Muscle of leg (tissue), 16 donors: ENCODE measurements around the gene RRH. TPM values are rescaled to one million over a fixed set of nuclear protein-coding genes. Genes with fewer than 3 reads are reported as not detected.
"Not testable (repeated sequence)": the region's sequence is repeated elsewhere in the genome, so short reads cannot be mapped to it uniquely, and the experiment has no call there.

ENCODE experiments used
- DNase-seq: peaks from one replicate; pipeline ENCODE4 v3.0.0; 2013
- H3K27ac ChIP-seq: one replicate; pipeline ENCODE4 v1.5.1; 2013; ENCODE audit warnings: mild to moderate bottlenecking, low read length, control low read depth
- H3K27me3 ChIP-seq: one replicate; pipeline ENCODE4 v1.6.1; 2013; ENCODE audit warnings: low read length; ENCODE audit not compliant: control insufficient read depth, insufficient read depth
- H3K36me3 ChIP-seq: one replicate; pipeline ENCODE4 v1.6.1; 2013; ENCODE audit warnings: low read length; ENCODE audit not compliant: control insufficient read depth, insufficient read depth
- H3K4me1 ChIP-seq: one replicate; pipeline ENCODE4 v1.6.1; 2013; ENCODE audit warnings: low read length; ENCODE audit not compliant: control insufficient read depth, insufficient read depth
- H3K4me3 ChIP-seq: one replicate; pipeline ENCODE4 v1.5.1; 2013; ENCODE audit warnings: low read length, control low read depth
- H3K9me3 ChIP-seq: replicated peaks from 2 replicates; pipeline ENCODE4 v1.6.1; 2013; ENCODE audit warnings: low read depth, low read length; ENCODE audit not compliant: control insufficient read depth
- WGBS: methylation state at CpG from one replicate; pipeline ENCODE4 v1.1.5; 2013; ENCODE audit warnings: missing lambda C conversion rate; ENCODE audit not compliant: insufficient coverage; 5-methylcytosine and 5-hydroxymethylcytosine counted together
- long read RNA-seq, 11 donors: transcript quantifications; one replicate each; lab custom pipeline, GENCODE V29; 2026
- polyA plus RNA-seq, 8 donors: library from polyadenylated mRNA; unstranded; fragments of 120-200 nt; gene quantifications; one replicate each; pipeline versions ENCODE4 v1.2.1 to v1.2.3, GENCODE V29; 2013; ENCODE audit warnings: inconsistent platforms in 1 of 8, low replicate concordance in 1 of 8; ENCODE audit not compliant: insufficient read length in 8 of 8, insufficient read depth in 1 of 8
- total RNA-seq: library from RNA; stranded (reverse); fragments of 120-200 nt; gene quantifications from one replicate; pipeline ENCODE4 v1.2.4, GENCODE V29; 2013

RRH gene, protein sequence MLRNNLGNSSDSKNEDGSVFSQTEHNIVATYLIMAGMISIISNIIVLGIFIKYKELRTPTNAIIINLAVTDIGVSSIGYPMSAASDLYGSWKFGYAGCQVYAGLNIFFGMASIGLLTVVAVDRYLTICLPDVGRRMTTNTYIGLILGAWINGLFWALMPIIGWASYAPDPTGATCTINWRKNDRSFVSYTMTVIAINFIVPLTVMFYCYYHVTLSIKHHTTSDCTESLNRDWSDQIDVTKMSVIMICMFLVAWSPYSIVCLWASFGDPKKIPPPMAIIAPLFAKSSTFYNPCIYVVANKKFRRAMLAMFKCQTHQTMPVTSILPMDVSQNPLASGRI
- 0.18 TPM for total RNA-seq
- under 1 TPM; 0.11 to 0.36 (median 0.24) TPM for polyA plus RNA-seq
- long read RNA-seq, donor 1: 0 reads
- long read RNA-seq, donor 2: 0 reads
- long read RNA-seq, donor 3: 0 reads
- long read RNA-seq, donor 4: 0 reads
- long read RNA-seq, donor 5: 0 reads
- long read RNA-seq, donor 6: 0 reads
- long read RNA-seq, donor 7: 0 reads
- long read RNA-seq, donor 8: 0 reads
- long read RNA-seq, donor 9: 0 reads
- long read RNA-seq, donor 10: 0 reads
- long read RNA-seq, donor 11: 0 reads

DNA sequence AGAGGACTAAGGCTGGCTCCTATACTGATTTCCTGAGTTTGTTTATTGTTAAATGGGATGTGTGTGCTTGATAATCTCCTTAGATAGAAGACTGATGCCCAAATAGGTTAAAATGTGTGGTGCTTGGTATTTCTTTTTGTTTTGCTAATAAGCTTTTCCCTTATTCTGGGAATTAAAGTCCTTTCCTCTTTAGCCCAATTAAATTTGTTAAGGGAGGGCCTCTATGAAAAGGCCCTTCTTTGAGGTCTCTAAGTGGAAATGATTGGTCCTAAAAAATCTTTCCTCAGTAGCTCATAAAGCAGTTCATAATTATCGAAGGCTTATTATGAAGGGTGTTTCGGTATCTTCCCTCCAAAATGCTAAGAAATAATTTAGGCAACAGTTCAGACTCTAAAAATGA is at the start of gene RRH:
Gene RRH, plus strand, starts transcription at position 301 of the 400 bp plus-strand sequence. Its CDS starts 56 bp downstream, at position 357.
- Histone ChIP-seq H3K4me1 (no peaks in the 10 kb centered on the region), H3K4me3 (no peak within 1 kb of the TSS), H3K27ac (no peak within 1 kb of the TSS), H3K36me3 (peaks cover 3% of the 10 kb centered on the region), H3K27me3 (no peaks in the 10 kb centered on the region), H3K9me3 (no peaks in the 10 kb centered on the region)
- WGBS: no CpG with 5 or more reads among the region's 2 CpGs
- DNase-seq: no peak

DNA sequence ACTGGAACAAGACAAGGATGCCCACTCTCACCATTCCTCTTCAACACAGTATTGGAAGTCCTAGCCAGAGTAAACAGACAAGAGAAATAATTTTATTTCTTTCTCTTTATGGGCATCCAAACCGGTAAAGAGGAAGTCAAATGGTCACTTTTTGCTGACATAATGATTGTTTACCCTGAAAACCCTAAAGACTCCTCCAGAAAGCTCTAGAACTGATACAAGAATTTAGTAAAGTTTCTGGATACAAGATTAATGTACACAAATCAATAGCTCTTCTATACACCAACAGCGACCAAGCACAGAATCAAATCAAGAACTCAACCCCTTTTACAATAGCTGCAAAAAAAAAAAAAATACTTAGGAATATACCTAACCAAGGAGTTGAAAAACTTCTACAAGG is 45.7 kb upstream of the RRH start:
- not testable (repeated sequence) for DNase-seq, H3K27ac ChIP-seq, H3K4me1 ChIP-seq, H3K36me3 ChIP-seq, H3K27me3 ChIP-seq, H3K4me3 ChIP-seq, H3K9me3 ChIP-seq
- no CpG with 5 or more reads among the region's 2 CpGs for WGBS

DNA sequence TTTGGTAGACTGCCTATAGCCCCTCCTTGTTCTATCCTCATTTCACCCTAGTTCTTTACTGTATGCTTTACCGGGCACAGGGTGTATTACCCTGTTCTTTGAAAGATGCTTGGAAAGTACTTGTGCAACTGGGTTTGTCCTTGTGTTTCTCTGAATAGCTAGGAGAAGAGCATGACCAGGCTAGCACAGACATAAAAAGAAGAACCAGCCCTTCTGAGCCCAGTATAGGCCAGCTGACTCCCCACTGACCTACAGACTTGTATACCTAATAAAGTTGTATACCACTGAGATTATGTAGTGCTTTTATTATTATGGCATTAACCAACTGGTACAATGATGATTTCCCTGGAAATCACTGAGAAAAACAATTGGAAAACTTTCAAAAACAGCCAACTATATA is 40.9 kb upstream of the RRH start:
- WGBS: no CpG with 5 or more reads among the region's 1 CpG
- Histone ChIP-seq H3K4me1 (no peaks in the 10 kb centered on the region), H3K27me3 (no peaks in the 10 kb centered on the region), H3K36me3 (no peaks in the 10 kb centered on the region), H3K9me3 (no peaks in the 10 kb centered on the region), H3K27ac (no peak overlapping the region), H3K4me3 (no peak overlapping the region)
- no peak for DNase-seq

DNA sequence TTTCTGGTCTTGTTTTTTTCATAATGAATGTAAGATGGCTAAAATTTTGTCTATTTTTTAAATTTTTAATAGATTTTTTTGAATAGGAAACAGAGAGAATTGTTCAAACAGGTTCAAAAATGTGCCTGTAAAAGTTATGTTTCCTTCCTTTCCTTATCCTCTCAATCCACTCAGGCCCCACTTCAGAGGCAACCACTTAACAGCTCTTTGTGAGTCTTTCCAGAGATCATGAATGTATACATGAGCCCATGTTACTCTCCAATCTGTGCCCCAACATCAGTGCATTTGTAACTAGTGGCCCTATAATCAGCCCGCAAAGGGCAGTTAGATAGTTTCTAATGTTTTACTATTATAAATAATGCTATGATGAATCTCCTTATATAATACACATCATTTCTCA is 40.0 kb upstream of the RRH start:
- WGBS: no CpG with 5 or more reads among the region's 1 CpG
- H3K27ac ChIP-seq: no peak overlapping the region
- no peak for DNase-seq
- no peak overlapping the region for H3K4me3 ChIP-seq
- no peaks in the 10 kb centered on the region for H3K27me3 ChIP-seq
- H3K4me1 ChIP-seq: no peaks in the 10 kb centered on the region
- H3K9me3 ChIP-seq: no peaks in the 10 kb centered on the region
- no peaks in the 10 kb centered on the region for H3K36me3 ChIP-seq

DNA sequence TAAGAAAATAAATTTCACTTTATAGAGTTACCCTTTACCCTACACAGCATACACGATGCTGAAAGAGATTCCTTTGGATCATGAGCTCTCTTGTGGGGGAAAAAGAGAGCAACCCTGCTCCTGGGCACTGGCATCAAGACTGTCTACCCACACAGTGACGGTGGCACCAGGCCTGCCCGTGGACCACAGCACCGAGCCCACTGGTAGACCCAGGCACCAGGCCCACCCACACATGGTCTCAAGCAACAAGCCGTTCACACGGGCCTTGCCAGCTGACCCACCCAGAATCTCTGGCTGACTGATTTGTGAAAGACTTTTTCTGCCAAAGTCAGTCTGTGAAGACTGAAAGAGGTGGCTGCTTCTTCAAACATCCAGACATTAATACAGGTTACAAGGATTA is 32.7 kb upstream of the RRH start:
- no peak overlapping the region for H3K4me3 ChIP-seq
- 85% methylated on average over 3 of the region's 6 CpGs for WGBS
- no peaks in the 10 kb centered on the region for H3K27me3 ChIP-seq
- H3K9me3 ChIP-seq: peaks cover 8% of the 10 kb centered on the region
- no peak for DNase-seq
- H3K4me1 ChIP-seq: no peaks in the 10 kb centered on the region
- no peak overlapping the region for H3K27ac ChIP-seq
- no peaks in the 10 kb centered on the region for H3K36me3 ChIP-seq

DNA sequence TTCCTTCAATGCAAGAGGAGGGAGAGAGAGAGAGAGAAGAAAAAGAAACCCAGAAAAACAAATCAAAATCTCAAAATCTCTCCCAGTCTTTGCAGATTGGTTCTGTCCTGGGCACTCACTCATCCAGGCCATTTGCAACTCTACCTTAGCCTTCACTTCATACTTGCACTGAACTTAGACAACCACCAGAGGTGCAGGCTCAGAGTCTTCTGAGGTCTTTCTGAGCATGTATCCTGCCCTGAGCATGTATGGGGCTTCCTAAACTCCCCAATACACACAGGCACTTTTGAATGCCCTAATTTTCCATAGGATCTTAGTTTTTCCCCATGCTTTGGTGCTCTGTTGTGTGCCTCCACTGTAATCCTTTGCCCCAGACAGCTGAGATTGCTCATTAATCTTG is 28.9 kb upstream of the RRH start:
- H3K4me1 ChIP-seq: no peaks in the 10 kb centered on the region
- no peaks in the 10 kb centered on the region for H3K36me3 ChIP-seq
- peaks cover 8% of the 10 kb centered on the region for H3K9me3 ChIP-seq
- no peak for DNase-seq
- H3K27ac ChIP-seq: no peak overlapping the region
- H3K27me3 ChIP-seq: no peaks in the 10 kb centered on the region
- no peak overlapping the region for H3K4me3 ChIP-seq

DNA sequence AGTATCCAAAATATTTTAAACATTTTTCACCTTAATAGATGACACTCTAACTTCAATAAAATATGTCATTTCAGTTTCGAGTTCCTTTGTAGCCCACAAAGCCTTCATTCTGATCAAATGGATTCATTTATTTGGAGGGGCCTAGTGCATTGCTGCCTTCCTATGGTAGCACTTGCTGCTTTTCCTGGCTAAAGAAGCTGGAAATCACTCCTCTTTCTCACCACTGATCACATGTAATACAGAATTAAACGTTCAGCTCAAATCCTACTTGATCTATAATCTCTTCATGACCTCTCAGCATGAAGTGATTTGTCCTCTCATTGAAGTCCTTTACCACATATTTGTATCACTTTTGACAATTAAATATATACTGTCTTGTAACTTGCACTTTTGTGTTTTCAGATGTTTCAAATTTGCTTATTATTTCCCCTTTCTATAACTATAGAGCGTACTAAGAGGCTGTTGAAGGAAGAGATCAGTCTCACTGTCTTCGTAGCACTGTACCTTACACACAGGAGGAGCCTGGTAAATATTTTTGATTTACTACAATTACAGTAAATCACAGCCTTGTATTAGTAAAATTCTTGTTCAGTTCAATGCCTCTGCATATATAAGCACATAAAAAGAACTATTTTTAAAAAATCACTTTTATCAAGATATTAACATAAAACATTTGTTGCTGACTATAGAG is 26.5 kb upstream of the RRH start:
- H3K4me3 ChIP-seq: no peak overlapping the region
- H3K4me1 ChIP-seq: no peaks in the 10 kb centered on the region
- 40% methylated on average over 1 of the region's 4 CpGs for WGBS
- peak overlapping the region; percentile 43 for H3K27ac ChIP-seq
- no peak for DNase-seq
- no peaks in the 10 kb centered on the region for H3K27me3 ChIP-seq
- H3K36me3 ChIP-seq: no peaks in the 10 kb centered on the region
- peaks cover 2% of the 10 kb centered on the region for H3K9me3 ChIP-seq

DNA sequence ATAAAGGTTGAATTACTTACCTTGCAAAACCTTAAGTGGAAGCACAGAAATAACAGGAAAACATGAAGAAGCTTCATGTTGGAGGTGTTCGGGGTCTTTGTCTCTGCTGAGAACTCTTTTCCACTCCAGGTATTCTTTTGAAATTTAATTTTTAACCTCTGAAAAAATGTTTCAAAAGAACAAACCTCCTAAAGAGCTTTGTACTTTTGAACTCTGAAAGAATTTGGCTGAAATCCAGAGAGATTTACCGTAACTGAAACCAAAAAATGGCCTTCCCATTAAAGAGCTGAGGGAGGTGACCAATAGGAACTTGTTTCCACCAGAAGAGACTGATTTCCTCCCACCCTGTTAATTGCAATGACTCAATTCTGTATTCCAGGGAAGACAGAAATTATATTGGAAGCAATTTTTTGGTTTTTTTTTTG is 25.9 kb upstream of the RRH start, which contains the start of gene CFI:
Gene CFI, minus strand, starts transcription at position 105 of the 425 bp plus-strand sequence. Its CDS starts 28 bp downstream, at position 77.
- peak; percentile 47 for DNase-seq
- peak within 1 kb of the TSS; percentile 49 for H3K27ac ChIP-seq
- no peak within 1 kb of the TSS for H3K4me3 ChIP-seq
- H3K36me3 ChIP-seq: no peaks in the 10 kb centered on the region
- H3K27me3 ChIP-seq: peaks cover under 1% of the 10 kb centered on the region
- no peaks in the 10 kb centered on the region for H3K4me1 ChIP-seq
- H3K9me3 ChIP-seq: no peaks in the 10 kb centered on the region
- WGBS: no CpG with 5 or more reads among the region's 2 CpGs

DNA sequence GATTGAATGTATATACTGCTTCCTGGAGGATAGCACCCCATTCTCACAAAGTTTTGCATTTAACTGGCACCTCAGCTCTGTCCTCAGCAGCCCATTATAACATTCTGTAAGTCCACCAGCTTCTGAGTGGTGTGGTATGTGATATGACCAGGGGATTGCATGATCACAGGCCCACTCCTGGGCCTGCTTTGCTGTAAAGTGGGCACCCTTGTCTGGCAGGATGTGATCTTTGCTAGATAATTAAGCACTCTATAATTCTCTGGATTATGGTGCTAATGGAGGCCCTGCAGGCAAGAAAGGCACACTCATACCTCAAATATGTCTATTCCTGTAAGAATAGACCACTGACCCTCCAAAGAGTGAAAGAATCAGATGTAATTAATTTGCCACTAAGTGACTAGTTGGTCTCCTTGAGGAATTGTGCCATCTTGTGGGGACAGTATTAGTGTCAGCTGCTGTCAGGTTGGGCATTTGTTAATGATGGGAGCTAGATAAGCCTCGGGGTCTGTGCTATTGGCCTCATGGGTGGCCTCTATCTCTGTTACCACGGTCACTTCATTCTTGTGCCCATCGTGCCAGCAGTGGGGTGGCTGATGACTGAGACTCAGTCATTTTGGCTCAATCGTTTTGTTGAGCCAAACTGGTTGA is 23.7 kb upstream of the RRH start:
- Histone ChIP-seq H3K36me3 (no peaks in the 10 kb centered on the region), H3K27ac (no peak overlapping the region), H3K4me1 (no peaks in the 10 kb centered on the region), H3K9me3 (no peaks in the 10 kb centered on the region), H3K27me3 (peaks cover 2% of the 10 kb centered on the region), H3K4me3 (no peak overlapping the region)
- peak; percentile 35 for DNase-seq
- WGBS: no CpG with 5 or more reads among the region's 4 CpGs

DNA sequence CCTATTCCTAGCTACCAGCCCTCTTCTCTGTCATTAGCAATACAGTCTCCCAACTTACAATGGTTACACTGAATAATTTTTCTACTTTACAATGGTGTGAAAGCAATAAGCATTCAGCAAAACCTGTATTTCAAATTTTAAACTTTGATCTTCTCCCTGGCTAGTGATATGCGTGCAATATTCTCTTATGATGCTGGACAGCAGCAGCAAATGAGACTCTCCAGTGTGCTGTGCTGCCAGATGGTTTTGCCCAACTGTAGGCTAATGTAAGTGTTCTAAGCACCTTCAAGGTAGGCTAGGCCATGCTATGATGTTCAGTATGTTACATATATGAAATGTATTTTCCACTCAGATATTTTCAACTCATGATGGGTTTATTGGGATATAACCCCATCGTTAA is 18.1 kb upstream of the RRH start:
- no peak overlapping the region for H3K27ac ChIP-seq
- WGBS: 80% methylated on average over 1 of the region's 2 CpGs
- H3K4me1 ChIP-seq: peaks cover under 1% of the 10 kb centered on the region
- H3K27me3 ChIP-seq: peaks cover 2% of the 10 kb centered on the region
- no peaks in the 10 kb centered on the region for H3K9me3 ChIP-seq
- H3K4me3 ChIP-seq: no peak overlapping the region
- DNase-seq: no peak
- no peaks in the 10 kb centered on the region for H3K36me3 ChIP-seq
